HG02884 (cell line): Measurements from ENCODE around the gene REXO1.

Experiments used
- ATAC-seq: cut with Tn5 transposase; IDR thresholded peaks from one replicate; pipeline ENCODE4 v1.9.1; 2021; ENCODE audit warnings: mild to moderate bottlenecking, moderate library complexity; ENCODE audit not compliant: unreplicated experiment

Gene REXO1

GRCh38 chr19:1836458-1837221, 11.6 kb downstream of the REXO1 start:
- ATAC-seq, result no peak

- no peak for ATAC-seq
Observed at GRCh38 chr19:1833540-1833939, 14.7 kb downstream of the REXO1 start.

- no peak for ATAC-seq
Observed at GRCh38 chr19:1832046-1832663, 16.1 kb downstream of the REXO1 start.

- no peak for ATAC-seq
Observed at GRCh38 chr19:1830978-1831377, 17.3 kb downstream of the REXO1 start.

GRCh38 chr19:1830568-1830967, 17.7 kb downstream of the REXO1 start:
- no peak for ATAC-seq

- ATAC-seq, result no peak
Observed at GRCh38 chr19:1829958-1830357, 18.3 kb downstream of the REXO1 start.

- no peak for ATAC-seq
Observed at GRCh38 chr19:1828279-1829238, 19.7 kb downstream of the REXO1 start.

GRCh38 chr19:1827566-1828278, 20.6 kb downstream of the REXO1 start:
- ATAC-seq, result no peak

GRCh38 chr19:1826557-1827521, 21.4 kb downstream of the REXO1 start:
- no peak for ATAC-seq

GRCh38 chr19:1825909-1826556, 22.2 kb downstream of the REXO1 start:
- no peak for ATAC-seq

- ATAC-seq, result no peak
Observed at GRCh38 chr19:1824252-1824622, 24.0 kb downstream of the REXO1 start.

- ATAC-seq, result no peak
Observed at GRCh38 chr19:1823539-1824251, 24.6 kb downstream of the REXO1 start.

GRCh38 chr19:1823020-1823419, 25.3 kb downstream of the REXO1 start:
- no peak for ATAC-seq

- no peak for ATAC-seq
Observed at GRCh38 chr19:1822210-1822609, 26.1 kb downstream of the REXO1 start.

GRCh38 chr19:1819341-1820255, 28.7 kb downstream of the REXO1 start:
- no peak for ATAC-seq

- ATAC-seq, result no peak
Observed at GRCh38 chr19:1818549-1819195, 29.6 kb downstream of the REXO1 start.

GRCh38 chr19:1817553-1818179, 30.6 kb downstream of the REXO1 start:
- no peak for ATAC-seq
